Type B pancreatic cell (in vitro differentiated cells): Measurements from ENCODE around the gene MYLIP. TPM values are rescaled to one million over a fixed set of nuclear protein-coding genes. Genes with fewer than 3 reads are reported as not detected.
A peak's percentile ranks its signal among the peaks of the same experiment; 100 is the strongest.

Source experiments
- DNase-seq: peaks from one replicate; pipeline ENCODE4 v3.0.0; 2021; ENCODE audit warnings: mixed read lengths; ENCODE audit not compliant: unreplicated experiment; ENCODE audit errors: extremely low spot score
- H3K27ac Mint-ChIP-seq: 2 replicates; pipeline ENCODE4 v1.8.0; 2021; ENCODE audit warnings: mild to moderate bottlenecking, mixed read lengths
- H3K27me3 Mint-ChIP-seq: 2 replicates; pipeline ENCODE4 v1.8.0; 2021; ENCODE audit warnings: mixed read lengths
- H3K36me3 Mint-ChIP-seq: 2 replicates; pipeline ENCODE4 v1.8.0; 2021; ENCODE audit warnings: mixed read lengths
- H3K4me1 Mint-ChIP-seq: one replicate; pipeline ENCODE4 v1.8.0; 2021; ENCODE audit warnings: mixed read lengths; ENCODE audit not compliant: unreplicated experiment
- H3K4me3 Mint-ChIP-seq: 2 replicates; pipeline ENCODE4 v1.8.0; 2021; ENCODE audit warnings: mild to moderate bottlenecking, mixed read lengths
- H3K9me3 Mint-ChIP-seq: 2 replicates; pipeline ENCODE4 v1.8.0; 2021; ENCODE audit warnings: mixed read lengths
- CTCF ChIP-seq: fragments of 200-600 bp; sonication (generic); conservative IDR thresholded peaks from 2 replicates; pipeline ENCODE4 v1.5.0; 2021; ENCODE audit warnings: antibody characterized with exemption, mild to moderate bottlenecking
- total RNA-seq: library from RNA; stranded (reverse); gene quantifications from 2 replicates; pipeline ENCODE4 v1.2.1, GENCODE V29; 2021; ENCODE audit warnings: low replicate concordance

MYLIP gene
- total RNA-seq, 1 donor from 2014 or later, result 54.9 TPM

- no peak overlapping the region for H3K4me3 Mint-ChIP-seq
- DNase-seq, result no peak
- H3K4me1 Mint-ChIP-seq, result peaks cover 23% of the 10 kb centered on the region
- peaks cover 9% of the 10 kb centered on the region for H3K27me3 Mint-ChIP-seq
- H3K9me3 Mint-ChIP-seq, result no peaks in the 10 kb centered on the region
- peak overlapping the region; percentile 17 for H3K27ac Mint-ChIP-seq
- TF ChIP-seq CTCF, result no peak
- no peaks in the 10 kb centered on the region for H3K36me3 Mint-ChIP-seq
Measured at GRCh38 chr6:16163066-16163465, 34.2 kb downstream of the MYLIP start.

GRCh38 chr6:16163535-16164300 is 34.8 kb downstream of the MYLIP start:
- H3K27me3 Mint-ChIP-seq, result peaks cover 9% of the 10 kb centered on the region
- DNase-seq, result no peak
- no peaks in the 10 kb centered on the region for H3K36me3 Mint-ChIP-seq
- H3K4me1 Mint-ChIP-seq, result peaks cover 29% of the 10 kb centered on the region
- H3K27ac Mint-ChIP-seq, result peak overlapping the region; percentile 17
- no peak for TF ChIP-seq CTCF
- H3K4me3 Mint-ChIP-seq, result no peak overlapping the region
- no peaks in the 10 kb centered on the region for H3K9me3 Mint-ChIP-seq

- no peak for DNase-seq
- Mint-ChIP-seq H3K27me3 (peaks cover 9% of the 10 kb centered on the region), H3K4me1 (peaks cover 33% of the 10 kb centered on the region), H3K36me3 (no peaks in the 10 kb centered on the region), H3K27ac (no peak overlapping the region), H3K4me3 (no peak overlapping the region), H3K9me3 (no peaks in the 10 kb centered on the region)
- no peak for TF ChIP-seq CTCF
Measured at GRCh38 chr6:16165641-16166040, 36.8 kb downstream of the MYLIP start.

- no peak overlapping the region for H3K4me3 Mint-ChIP-seq
- no peaks in the 10 kb centered on the region for H3K9me3 Mint-ChIP-seq
- H3K27me3 Mint-ChIP-seq, result peaks cover 5% of the 10 kb centered on the region
- H3K27ac Mint-ChIP-seq, result no peak overlapping the region
- TF ChIP-seq CTCF, result no peak
- no peaks in the 10 kb centered on the region for H3K36me3 Mint-ChIP-seq
- DNase-seq, result no peak
- H3K4me1 Mint-ChIP-seq, result peaks cover 43% of the 10 kb centered on the region
Measured at GRCh38 chr6:16166871-16167608, 38.2 kb downstream of the MYLIP start.

GRCh38 chr6:16168121-16168520 is 39.2 kb downstream of the MYLIP start:
- no peak for DNase-seq
- no peaks in the 10 kb centered on the region for H3K9me3 Mint-ChIP-seq
- peak overlapping the region; percentile 2 for H3K4me3 Mint-ChIP-seq
- peaks cover 43% of the 10 kb centered on the region for H3K4me1 Mint-ChIP-seq
- peak overlapping the region; percentile 45 for H3K27ac Mint-ChIP-seq
- H3K36me3 Mint-ChIP-seq, result no peaks in the 10 kb centered on the region
- no peak for TF ChIP-seq CTCF
- H3K27me3 Mint-ChIP-seq, result peaks cover 5% of the 10 kb centered on the region
